Upper lobe of left lung (tissue), 4 donors: ENCODE measurements around the gene LSM3.

Experiments used
- CTCF ChIP-seq, 6 experiments: fragments of 450-650 bp in 4 of 6; fragments of 200-600 bp in 2 of 6; sonication (generic) in 2 of 6; IDR thresholded peaks; one replicate each; pipeline ENCODE4 v1.5.1; 2016 to 2019; ENCODE audit warnings: antibody characterized with exemption in 6 of 6
- POLR2AphosphoS5 ChIP-seq, 2 donors: sonication (generic); formaldehyde crosslinking; IDR thresholded peaks; one replicate each; pipeline ENCODE4 v1.5.1; 2017; ENCODE audit warnings: antibody characterized with exemption in 2 of 2

GRCh38 chr3:14132120-14132519, 46.5 kb upstream of the LSM3 start:
- TF ChIP-seq CTCF (IDR thresholded peaks at IDR 0.05) (no peak), POLR2AphosphoS5 (IDR thresholded peaks at IDR 0.05) (no peak)
